Smooth muscle cell (in vitro differentiated cells): ENCODE results near the gene MYOD1. TPM values are rescaled to one million over a fixed set of nuclear protein-coding genes. Genes with fewer than 3 reads are reported as not detected.

ENCODE experiments used
- DNase-seq: peaks from one replicate; lab custom pipeline; 2025; ENCODE audit not compliant: unreplicated experiment; lab: John Stamatoyannopoulos, UW
- H2AFZ ChIP-seq: fragments of 200-600 bp; sonication (generic); 2 replicates; pipeline ENCODE4 v1.6.0; 2016; ENCODE audit warnings: antibody characterized with exemption, low read depth, mild to moderate bottlenecking
- H3F3A ChIP-seq: fragments of 200-600 bp; sonication (generic); 2 replicates; pipeline ENCODE4 v1.6.0; 2017; ENCODE audit warnings: antibody characterized with exemption, low read depth
- H3K27ac ChIP-seq: fragments of 200-600 bp; sonication (generic); 2 replicates; pipeline ENCODE4 v1.5.1; 2016; ENCODE audit warnings: low read depth, mild to moderate bottlenecking
- H3K27me3 ChIP-seq: fragments of 200-600 bp; sonication (generic); 2 replicates; pipeline ENCODE4 v1.6.1; 2016; ENCODE audit warnings: low read depth, mild to moderate bottlenecking
- H3K36me3 ChIP-seq: fragments of 200-600 bp; sonication (generic); 2 replicates; pipeline ENCODE4 v1.5.1; 2016; ENCODE audit warnings: low read depth
- H3K4me1 ChIP-seq: fragments of 200-600 bp; sonication (generic); 2 replicates; pipeline ENCODE4 v1.5.1; 2016; ENCODE audit warnings: low read depth
- H3K4me2 ChIP-seq: fragments of 200-600 bp; sonication (generic); 2 replicates; pipeline ENCODE4 v1.6.0; 2016; ENCODE audit warnings: mild to moderate bottlenecking
- H3K4me3 ChIP-seq: fragments of 200-600 bp; sonication (generic); 2 replicates; pipeline ENCODE4 v1.5.1; 2016; ENCODE audit warnings: mild to moderate bottlenecking
- H3K79me2 ChIP-seq: fragments of 200-600 bp; sonication (generic); 2 replicates; pipeline ENCODE4 v1.6.0; 2016; ENCODE audit warnings: low read depth, mild to moderate bottlenecking
- H3K9ac ChIP-seq: fragments of 200-600 bp; sonication (generic); 2 replicates; pipeline ENCODE4 v1.6.0; 2016; ENCODE audit warnings: low read depth
- H3K9me3 ChIP-seq: fragments of 200-600 bp; sonication (generic); replicated peaks from 2 replicates; pipeline ENCODE4 v1.5.1; 2016; ENCODE audit warnings: low read depth
- H4K20me1 ChIP-seq: fragments of 200-600 bp; sonication (generic); 2 replicates; pipeline ENCODE4 v1.6.0; 2016; ENCODE audit warnings: low read depth
- CTCF ChIP-seq: fragments of 200-600 bp; sonication (generic); IDR thresholded peaks from 2 replicates; pipeline ENCODE4 v1.5.1; 2017; ENCODE audit warnings: borderline replicate concordance, mild to moderate bottlenecking, antibody characterized with exemption; ENCODE audit not compliant: insufficient read depth, poor library complexity, severe bottlenecking
- WGBS: methylation state at CpG from one replicate; pipeline ENCODE4 v1.1.7; 2016; ENCODE audit warnings: low lambda C conversion rate; 5-methylcytosine and 5-hydroxymethylcytosine counted together
- polyA plus RNA-seq: library from polyadenylated mRNA; unstranded; fragments of >200 nt; fragmentation: Nextera tagmentation; extraction: Ambion mirVana; gene quantifications from 2 replicates; pipeline ENCODE4 v1.2.1, GENCODE V29; 2016
- total RNA-seq: library from RNA; depleted of rRNA; stranded (reverse); fragments of >200 nt; gene quantifications from 2 replicates; pipeline ENCODE4 v1.2.3, GENCODE V29; 2014

The MYOD1 gene
- total and polyA plus RNA-seq, 2 experiments from 2014 or later: not detected

DNA sequence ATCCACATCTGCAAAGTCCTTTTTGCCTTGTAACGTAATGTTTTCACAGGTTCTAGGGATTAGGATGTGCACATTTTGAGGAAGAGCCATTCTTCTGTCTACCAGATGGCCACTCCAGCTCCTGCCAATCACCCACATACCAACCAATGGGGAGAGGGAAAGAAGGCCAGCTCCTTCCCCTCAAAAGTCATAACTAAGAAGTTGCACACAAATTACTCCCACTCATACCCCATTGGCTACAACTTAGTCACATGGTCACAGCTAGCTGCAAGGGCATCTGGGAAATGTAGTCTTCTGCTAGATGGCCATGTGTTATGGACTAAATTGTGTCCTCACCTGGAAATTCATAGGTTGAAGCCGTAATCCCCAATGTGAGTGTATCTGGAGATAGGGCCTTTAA is 15.4 kb upstream of the MYOD1 start:
- WGBS: 94% methylated on average over 2 of the region's 2 CpGs
- H3K4me1 ChIP-seq: no peaks in the 10 kb centered on the region
- no peak for DNase-seq
- H3K27me3 ChIP-seq: peaks cover 14% of the 10 kb centered on the region
- H3F3A ChIP-seq: no peaks in the 10 kb centered on the region
- H3K9me3 ChIP-seq: no peaks in the 10 kb centered on the region
- H4K20me1 ChIP-seq: no peaks in the 10 kb centered on the region
- H3K36me3 ChIP-seq: no peaks in the 10 kb centered on the region
- H3K9ac ChIP-seq: no peak overlapping the region
- TF ChIP-seq CTCF: no peak
- no peak overlapping the region for H3K4me3 ChIP-seq
- H2AFZ ChIP-seq: no peak overlapping the region
- H3K4me2 ChIP-seq: no peak overlapping the region
- no peaks in the 10 kb centered on the region for H3K79me2 ChIP-seq
- H3K27ac ChIP-seq: no peak overlapping the region

GRCh38 chr11:17707830-17708229 is 11.5 kb upstream of the MYOD1 start:
- Histone ChIP-seq H3K36me3 (no peaks in the 10 kb centered on the region), H3K27ac (no peak overlapping the region), H3K79me2 (no peaks in the 10 kb centered on the region), H4K20me1 (no peaks in the 10 kb centered on the region), H3K9me3 (no peaks in the 10 kb centered on the region), H3K4me3 (no peak overlapping the region), H3K4me1 (no peaks in the 10 kb centered on the region), H3K4me2 (no peak overlapping the region), H3F3A (no peaks in the 10 kb centered on the region), H2AFZ (no peak overlapping the region), H3K9ac (no peak overlapping the region), H3K27me3 (peaks cover 45% of the 10 kb centered on the region)
- TF ChIP-seq CTCF: no peak
- DNase-seq: no peak
- WGBS: 83% methylated on average over 3 of the region's 4 CpGs

- Histone ChIP-seq H3K36me3 (no peaks in the 10 kb centered on the region), H3K9me3 (no peaks in the 10 kb centered on the region), H3K9ac (no peak overlapping the region), H3F3A (no peaks in the 10 kb centered on the region), H3K4me1 (no peaks in the 10 kb centered on the region), H4K20me1 (no peaks in the 10 kb centered on the region), H3K4me2 (no peak overlapping the region), H3K79me2 (no peaks in the 10 kb centered on the region), H2AFZ (no peak overlapping the region), H3K27me3 (peaks cover 72% of the 10 kb centered on the region), H3K4me3 (no peak overlapping the region), H3K27ac (no peak overlapping the region)
- 32% methylated on average over 4 of the region's 4 CpGs for WGBS
- DNase-seq: no peak
- TF ChIP-seq CTCF: no peak
Observed at GRCh38 chr11:17711836-17712235, 7.5 kb upstream of the MYOD1 start.

GRCh38 chr11:17713851-17714250 is 5.5 kb upstream of the MYOD1 start:
- no peak for TF ChIP-seq CTCF
- H4K20me1 ChIP-seq: no peaks in the 10 kb centered on the region
- H3K9ac ChIP-seq: no peak overlapping the region
- no peak overlapping the region for H3K4me2 ChIP-seq
- H3K4me3 ChIP-seq: no peak overlapping the region
- H3K27me3 ChIP-seq: peaks cover 92% of the 10 kb centered on the region
- H2AFZ ChIP-seq: no peak overlapping the region
- no peaks in the 10 kb centered on the region for H3K79me2 ChIP-seq
- no peaks in the 10 kb centered on the region for H3K36me3 ChIP-seq
- DNase-seq: no peak
- H3F3A ChIP-seq: no peaks in the 10 kb centered on the region
- H3K27ac ChIP-seq: no peak overlapping the region
- WGBS: 0% methylated on average over 1 of the region's 1 CpG
- H3K9me3 ChIP-seq: no peaks in the 10 kb centered on the region
- H3K4me1 ChIP-seq: no peaks in the 10 kb centered on the region
